ENCODE data around the gene FOXN3. TPM values are rescaled to one million over a fixed set of nuclear protein-coding genes. Genes with fewer than 3 reads are reported as not detected.

The FOXN3 gene
- total RNA-seq, 1 experiment from 2014 or later = 8.8 TPM

DNA sequence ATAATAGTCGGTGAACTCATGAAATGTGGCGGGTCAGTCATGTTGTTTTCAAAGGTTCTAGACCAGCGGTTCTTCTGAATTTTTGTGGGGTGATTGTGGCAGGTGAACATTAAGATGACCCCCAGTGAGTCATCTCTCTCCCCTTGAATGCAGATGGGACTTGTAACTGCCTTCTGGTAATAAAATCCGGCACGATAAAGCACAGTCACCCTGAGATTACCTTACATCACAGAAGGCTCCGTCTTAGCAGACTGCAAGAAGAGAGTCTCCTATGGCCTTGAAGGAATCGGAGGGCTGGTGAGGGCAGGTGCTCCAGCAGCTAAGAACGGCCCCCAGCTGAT is 189.6 kb downstream of the FOXN3 start:
- no peak for TF ChIP-seq TCF7L2 (IDR thresholded peaks at IDR 0.05; ENCODE audit: low read depth, low read length)
- TF ChIP-seq SIN3A (IDR thresholded peaks at IDR 0.05; ENCODE audit: borderline replicate concordance, insufficient read depth, low read depth, low read length) = no peak
- TF ChIP-seq POLR2AphosphoS5 (IDR thresholded peaks at IDR 0.05; ENCODE audit: low read depth, low read length) = no peak
- TF ChIP-seq, protein P1, sequence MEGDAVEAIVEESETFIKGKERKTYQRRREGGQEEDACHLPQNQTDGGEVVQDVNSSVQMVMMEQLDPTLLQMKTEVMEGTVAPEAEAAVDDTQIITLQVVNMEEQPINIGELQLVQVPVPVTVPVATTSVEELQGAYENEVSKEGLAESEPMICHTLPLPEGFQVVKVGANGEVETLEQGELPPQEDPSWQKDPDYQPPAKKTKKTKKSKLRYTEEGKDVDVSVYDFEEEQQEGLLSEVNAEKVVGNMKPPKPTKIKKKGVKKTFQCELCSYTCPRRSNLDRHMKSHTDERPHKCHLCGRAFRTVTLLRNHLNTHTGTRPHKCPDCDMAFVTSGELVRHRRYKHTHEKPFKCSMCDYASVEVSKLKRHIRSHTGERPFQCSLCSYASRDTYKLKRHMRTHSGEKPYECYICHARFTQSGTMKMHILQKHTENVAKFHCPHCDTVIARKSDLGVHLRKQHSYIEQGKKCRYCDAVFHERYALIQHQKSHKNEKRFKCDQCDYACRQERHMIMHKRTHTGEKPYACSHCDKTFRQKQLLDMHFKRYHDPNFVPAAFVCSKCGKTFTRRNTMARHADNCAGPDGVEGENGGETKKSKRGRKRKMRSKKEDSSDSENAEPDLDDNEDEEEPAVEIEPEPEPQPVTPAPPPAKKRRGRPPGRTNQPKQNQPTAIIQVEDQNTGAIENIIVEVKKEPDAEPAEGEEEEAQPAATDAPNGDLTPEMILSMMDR (IDR thresholded peaks at IDR 0.05) = no peak
- TF ChIP-seq, protein P2, sequence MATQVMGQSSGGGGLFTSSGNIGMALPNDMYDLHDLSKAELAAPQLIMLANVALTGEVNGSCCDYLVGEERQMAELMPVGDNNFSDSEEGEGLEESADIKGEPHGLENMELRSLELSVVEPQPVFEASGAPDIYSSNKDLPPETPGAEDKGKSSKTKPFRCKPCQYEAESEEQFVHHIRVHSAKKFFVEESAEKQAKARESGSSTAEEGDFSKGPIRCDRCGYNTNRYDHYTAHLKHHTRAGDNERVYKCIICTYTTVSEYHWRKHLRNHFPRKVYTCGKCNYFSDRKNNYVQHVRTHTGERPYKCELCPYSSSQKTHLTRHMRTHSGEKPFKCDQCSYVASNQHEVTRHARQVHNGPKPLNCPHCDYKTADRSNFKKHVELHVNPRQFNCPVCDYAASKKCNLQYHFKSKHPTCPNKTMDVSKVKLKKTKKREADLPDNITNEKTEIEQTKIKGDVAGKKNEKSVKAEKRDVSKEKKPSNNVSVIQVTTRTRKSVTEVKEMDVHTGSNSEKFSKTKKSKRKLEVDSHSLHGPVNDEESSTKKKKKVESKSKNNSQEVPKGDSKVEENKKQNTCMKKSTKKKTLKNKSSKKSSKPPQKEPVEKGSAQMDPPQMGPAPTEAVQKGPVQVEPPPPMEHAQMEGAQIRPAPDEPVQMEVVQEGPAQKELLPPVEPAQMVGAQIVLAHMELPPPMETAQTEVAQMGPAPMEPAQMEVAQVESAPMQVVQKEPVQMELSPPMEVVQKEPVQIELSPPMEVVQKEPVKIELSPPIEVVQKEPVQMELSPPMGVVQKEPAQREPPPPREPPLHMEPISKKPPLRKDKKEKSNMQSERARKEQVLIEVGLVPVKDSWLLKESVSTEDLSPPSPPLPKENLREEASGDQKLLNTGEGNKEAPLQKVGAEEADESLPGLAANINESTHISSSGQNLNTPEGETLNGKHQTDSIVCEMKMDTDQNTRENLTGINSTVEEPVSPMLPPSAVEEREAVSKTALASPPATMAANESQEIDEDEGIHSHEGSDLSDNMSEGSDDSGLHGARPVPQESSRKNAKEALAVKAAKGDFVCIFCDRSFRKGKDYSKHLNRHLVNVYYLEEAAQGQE (IDR thresholded peaks at IDR 0.05; ENCODE audit: insufficient read depth in 1 of 2, low read depth in 2 of 2, low read length in 1 of 2) = no peak
- ChIA-PET CTCF (no interaction called here), POLR2A (no interaction called here)
- Histone ChIP-seq H3K27me3 (ENCODE audit: control insufficient read depth, insufficient read depth, low read length) (no peaks in the 10 kb centered on the region), H3K36me3 (ENCODE audit: control insufficient read depth, insufficient read depth, low read length) (no peaks in the 10 kb centered on the region), H3K4me1 (ENCODE audit: control insufficient read depth, insufficient read depth, low read length) (no peaks in the 10 kb centered on the region), H3K27ac (ENCODE audit: low read length) (no peak overlapping the region), H3K4me3 (ENCODE audit: low read depth in 2 of 2, low read length in 2 of 2) (no peak overlapping the region), H3K9me3 (ENCODE audit: control insufficient read depth, insufficient read depth, low read depth, low read length) (no peaks in the 10 kb centered on the region)
- BruUV-seq (replicated peaks) = no TSS peak
- DNase-seq (ENCODE audit: low read depth, low spot score) (no peak), ATAC-seq (no peak)
- in situ Hi-C loops (cut with HindIII; ENCODE audit: low pct_unique_long_range_greater_than_20kb, low sequenced_read_pairs) = no loop called here
- intact Hi-C loops (cut with micrococcal nuclease; ENCODE audit: unreplicated experiment) = no loop called here

DNA sequence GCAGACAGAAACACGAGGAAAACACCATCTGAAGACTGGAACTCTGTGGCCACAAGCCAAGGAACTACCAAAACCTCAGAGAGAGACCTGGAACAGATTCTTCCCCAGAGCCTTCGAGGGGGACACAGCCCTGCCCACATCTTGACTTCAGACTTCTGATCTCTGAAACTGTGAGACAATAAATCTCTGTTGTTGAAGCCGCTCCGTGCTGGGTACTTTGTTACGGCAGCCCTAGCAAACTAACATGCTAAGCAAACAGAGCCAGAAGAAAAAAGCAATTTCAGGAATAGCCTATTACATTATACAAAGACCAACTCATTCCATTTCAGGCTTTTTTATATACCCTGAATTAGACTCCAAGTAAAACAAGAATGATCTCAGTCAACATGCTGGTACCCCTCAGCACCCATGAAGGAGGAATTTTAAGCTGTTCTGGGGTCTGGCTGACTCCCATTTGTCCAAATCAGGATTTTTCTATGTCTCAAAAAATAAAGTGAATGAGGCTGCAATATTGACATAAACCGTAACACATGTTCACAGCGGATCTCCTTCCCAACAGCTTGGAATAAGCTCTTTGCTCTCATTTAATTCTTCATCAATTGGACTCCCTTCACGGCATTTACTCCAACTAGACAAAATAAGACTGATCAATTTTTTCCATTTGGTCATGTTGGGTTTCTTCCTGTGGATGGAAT is 190.1 kb downstream of the FOXN3 start:
- in situ Hi-C loops (cut with HindIII; ENCODE audit: low pct_unique_long_range_greater_than_20kb, low sequenced_read_pairs) = no loop called here
- H3K36me3 ChIP-seq (ENCODE audit: control insufficient read depth, insufficient read depth, low read length) = no peaks in the 10 kb centered on the region
- H3K27ac ChIP-seq (ENCODE audit: low read length) = no peak overlapping the region
- TF ChIP-seq, protein P2 (IDR thresholded peaks at IDR 0.05; ENCODE audit: insufficient read depth in 1 of 2, low read depth in 2 of 2, low read length in 1 of 2) = no peak
- TF ChIP-seq, protein P1 (IDR thresholded peaks at IDR 0.05) = no peak
- TF ChIP-seq SIN3A (IDR thresholded peaks at IDR 0.05; ENCODE audit: borderline replicate concordance, insufficient read depth, low read depth, low read length) = no peak
- DNase-seq (ENCODE audit: low read depth, low spot score) (no peak), ATAC-seq (no peak)
- no peaks in the 10 kb centered on the region for H3K9me3 ChIP-seq (ENCODE audit: control insufficient read depth, insufficient read depth, low read depth, low read length)
- H3K4me1 ChIP-seq (ENCODE audit: control insufficient read depth, insufficient read depth, low read length) = no peaks in the 10 kb centered on the region
- BruUV-seq (replicated peaks) = no TSS peak
- H3K4me3 ChIP-seq (ENCODE audit: low read depth in 2 of 2, low read length in 2 of 2) = no peak overlapping the region
- intact Hi-C loops (cut with micrococcal nuclease; ENCODE audit: unreplicated experiment) = no loop called here
- H3K27me3 ChIP-seq (ENCODE audit: control insufficient read depth, insufficient read depth, low read length) = no peaks in the 10 kb centered on the region
- POLR2A ChIA-PET = no interaction called here
- CTCF ChIA-PET = no interaction called here
